NCI-H524 (cell line): ENCODE measurements around the gene RRP8.

ENCODE experiments used
- DNase-seq, 2 experiments: peaks; one replicate each; lab custom pipeline; 2025; lab: John Stamatoyannopoulos, UW

The RRP8 gene

GRCh38 chr11:6632116-6633073, 29.0 kb upstream of the RRP8 start:
- DNase-seq: no peak

GRCh38 chr11:6631361-6631890, 28.0 kb upstream of the RRP8 start:
- DNase-seq: no peak

GRCh38 chr11:6630632-6631291, 27.3 kb upstream of the RRP8 start:
- no peak for DNase-seq

- DNase-seq: no peak
Observed at GRCh38 chr11:6629892-6630631, 26.6 kb upstream of the RRP8 start.

GRCh38 chr11:6629573-6629891, 26.1 kb upstream of the RRP8 start:
- no peak for DNase-seq

GRCh38 chr11:6628526-6628925, 25.1 kb upstream of the RRP8 start:
- no peak for DNase-seq

- no peak for DNase-seq
Observed at GRCh38 chr11:6627762-6628241, 24.4 kb upstream of the RRP8 start.

GRCh38 chr11:6626971-6627761, 23.8 kb upstream of the RRP8 start:
- no peak for DNase-seq

- no peak for DNase-seq
Observed at GRCh38 chr11:6625832-6626420, 22.5 kb upstream of the RRP8 start.

- no peak for DNase-seq
Observed at GRCh38 chr11:6625156-6625831, 21.9 kb upstream of the RRP8 start.

- DNase-seq: no peak
Observed at GRCh38 chr11:6623391-6624363, 20.3 kb upstream of the RRP8 start.

GRCh38 chr11:6622261-6623171, 19.1 kb upstream of the RRP8 start:
- DNase-seq: no peak

GRCh38 chr11:6621711-6622211, 18.3 kb upstream of the RRP8 start:
- no peak for DNase-seq

- DNase-seq: no peak
Observed at GRCh38 chr11:6620636-6621035, 17.2 kb upstream of the RRP8 start.

GRCh38 chr11:6619004-6619745, 15.8 kb upstream of the RRP8 start, which contains the start of gene TPP1:
Gene TPP1 (minus strand): TSS chr11:6619422. CDS start chr11:6619400, 22 bp downstream.
- DNase-seq: peak; percentile 77 to 93

- DNase-seq: no peak
Observed at GRCh38 chr11:6618117-6619003, 14.9 kb upstream of the RRP8 start.
